Activated CD4-positive, alpha-beta memory T cell treated with anti-CD3 and anti-CD28 coated beads, Interleukin-2, amount 10 ng/mL, durations not matched to agents 7 days and 5 days (primary cell): ENCODE results near the gene ATRN. TPM values are rescaled to one million over a fixed set of nuclear protein-coding genes. Genes with fewer than 3 reads are reported as not detected.
"Not testable (repeated sequence)": the region's sequence is repeated elsewhere in the genome, so short reads cannot be mapped to it uniquely, and the experiment has no call there.

Source experiments
- CTCF ChIA-PET: fragments of 350-600 bp; sonication (Branson Sonifier 250); formaldehyde crosslinking; loops from one replicate; lab custom pipeline; 2021; ENCODE audit warnings: antibody characterized with exemption, inconsistent platforms; lab: Charles Lee
- POLR2A ChIA-PET: fragments of 350-600 bp; sonication (Branson Sonifier 250); formaldehyde crosslinking; loops from one replicate; lab custom pipeline; 2021; ENCODE audit warnings: antibody characterized with exemption; lab: Charles Lee
- DNase-seq: peaks from one replicate; pipeline ENCODE4 v3.0.0-alpha.2; 2020
- H3K27ac Mint-ChIP-seq: one replicate; pipeline ENCODE4 v1.8.0; 2021; ENCODE audit warnings: mild to moderate bottlenecking, mixed read lengths
- H3K27me3 Mint-ChIP-seq: one replicate; pipeline ENCODE4 v1.8.0; 2021; ENCODE audit warnings: mixed read lengths
- H3K36me3 Mint-ChIP-seq: one replicate; pipeline ENCODE4 v1.8.0; 2021; ENCODE audit warnings: low read depth, mixed read lengths
- H3K4me1 Mint-ChIP-seq: one replicate; pipeline ENCODE4 v1.8.0; 2021; ENCODE audit warnings: mixed read lengths
- H3K4me3 Mint-ChIP-seq: one replicate; pipeline ENCODE4 v1.8.0; 2021; ENCODE audit warnings: mild to moderate bottlenecking, mixed read lengths
- H3K9me3 Mint-ChIP-seq: one replicate; pipeline ENCODE4 v1.8.0; 2021; ENCODE audit warnings: mixed read lengths
- total RNA-seq, 2 experiments: library from RNA; stranded (reverse); gene quantifications; one replicate each; pipeline ENCODE4 v1.2.3, GENCODE V29; 2021

The ATRN gene
- total RNA-seq, 2 experiments from 2014 or later, result 7.8 to 8.1 TPM

DNA sequence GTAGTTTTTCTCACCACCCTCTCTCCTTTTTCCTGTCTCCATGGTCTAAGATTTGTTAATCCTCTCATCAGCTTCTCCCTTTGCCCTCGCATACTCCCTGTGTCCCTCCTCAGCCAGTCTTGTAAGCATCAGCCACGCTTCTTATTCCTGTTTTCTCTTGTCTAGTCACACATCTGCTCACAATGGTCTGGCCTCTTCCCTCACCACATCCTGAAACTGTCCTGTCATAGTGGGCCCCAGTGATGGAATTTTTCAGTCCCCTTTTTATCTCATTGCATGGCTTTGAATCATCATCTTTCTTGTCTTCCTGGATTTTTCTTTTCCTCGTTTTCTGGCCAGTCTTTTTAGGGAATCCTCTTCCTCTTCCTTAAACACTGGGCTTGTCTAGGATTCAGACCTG is 135.2 kb downstream of the ATRN start:
- no peak overlapping the region for H3K4me3 Mint-ChIP-seq

GRCh38 chr20:3611901-3612300 is 141.1 kb downstream of the ATRN start:
- CTCF ChIA-PET, result no interaction called here
- H3K4me3 Mint-ChIP-seq, result no peak overlapping the region
- H3K27ac Mint-ChIP-seq, result no peak overlapping the region
- DNase-seq, result no peak
- no peaks in the 10 kb centered on the region for H3K27me3 Mint-ChIP-seq
- no peaks in the 10 kb centered on the region for H3K4me1 Mint-ChIP-seq
- POLR2A ChIA-PET, result no interaction called here
- no peaks in the 10 kb centered on the region for H3K36me3 Mint-ChIP-seq
- no peaks in the 10 kb centered on the region for H3K9me3 Mint-ChIP-seq

More for the DNA sequence above, 135.2 kb downstream of the ATRN start:
- no peak for DNase-seq
- Mint-ChIP-seq H3K9me3 (no peaks in the 10 kb centered on the region), H3K27ac (no peak overlapping the region), H3K36me3 (peaks cover 13% of the 10 kb centered on the region), H3K4me1 (peaks cover 5% of the 10 kb centered on the region), H3K27me3 (no peaks in the 10 kb centered on the region)
- POLR2A ChIA-PET, result no interaction called here
- CTCF ChIA-PET, result no interaction called here

- Mint-ChIP-seq H3K27me3 (no peaks in the 10 kb centered on the region), H3K4me3 (no peak overlapping the region), H3K36me3 (no peaks in the 10 kb centered on the region), H3K4me1 (no peaks in the 10 kb centered on the region), H3K9me3 (no peaks in the 10 kb centered on the region), H3K27ac (no peak overlapping the region)
- ChIA-PET CTCF (interaction anchor here (0.5 kb wide), 1 partner anchor 411 kb away, joined by 3 read pairs; no protein-coding TSS in a partner anchor), POLR2A (no interaction called here)
- no peak for DNase-seq
These were observed 142.2 kb downstream of the ATRN start for GRCh38 chr20:3612795-3613572.

GRCh38 chr20:3613821-3614440 is 143.1 kb downstream of the ATRN start:
- H3K4me1 Mint-ChIP-seq, result no peaks in the 10 kb centered on the region
- H3K27ac Mint-ChIP-seq, result no peak overlapping the region
- DNase-seq, result no peak
- H3K9me3 Mint-ChIP-seq, result no peaks in the 10 kb centered on the region
- ChIA-PET POLR2A (no interaction called here), CTCF (interaction anchor here (1.1 kb wide), 1 partner anchor 50 kb away, joined by 3 read pairs; no protein-coding TSS in a partner anchor)
- H3K27me3 Mint-ChIP-seq, result no peaks in the 10 kb centered on the region
- H3K4me3 Mint-ChIP-seq, result no peak overlapping the region
- no peaks in the 10 kb centered on the region for H3K36me3 Mint-ChIP-seq

DNA sequence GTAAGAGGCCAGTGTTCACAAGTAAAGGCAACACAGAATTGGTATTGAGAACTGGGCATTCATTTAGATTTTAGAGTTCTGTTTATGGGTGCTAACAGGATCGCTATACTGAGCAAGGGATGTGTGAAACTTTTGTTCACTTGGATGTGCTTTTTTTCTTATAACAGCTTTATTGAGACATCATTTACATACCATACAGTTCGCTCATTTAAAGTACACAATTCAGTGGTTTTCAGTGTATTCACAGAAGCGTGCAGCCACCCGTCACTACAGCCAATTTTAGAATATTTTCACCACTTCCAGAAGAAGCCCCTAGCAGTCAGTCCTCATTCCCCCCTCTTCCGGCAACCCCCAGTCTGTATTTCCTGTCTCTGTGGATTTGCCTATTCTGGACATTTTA is 143.6 kb downstream of the ATRN start:
- Mint-ChIP-seq H3K9me3 (no peaks in the 10 kb centered on the region), H3K27me3 (no peaks in the 10 kb centered on the region), H3K27ac (no peak overlapping the region), H3K4me3 (no peak overlapping the region), H3K4me1 (no peaks in the 10 kb centered on the region), H3K36me3 (no peaks in the 10 kb centered on the region)
- POLR2A ChIA-PET, result no interaction called here
- CTCF ChIA-PET, result interaction anchor here (1.1 kb wide), 1 partner anchor 51 kb away, joined by 3 read pairs; no protein-coding TSS in a partner anchor
- DNase-seq, result no peak

- H3K4me3 Mint-ChIP-seq, H3K4me1 Mint-ChIP-seq, H3K27ac Mint-ChIP-seq, DNase-seq, H3K27me3 Mint-ChIP-seq, H3K36me3 Mint-ChIP-seq, POLR2A ChIA-PET, H3K9me3 Mint-ChIP-seq: not testable (repeated sequence)
- CTCF ChIA-PET, result interaction anchor here (0.7 to 1.1 kb wide), 2 partner anchors 52 to 80 kb away, joined by 3 read pairs; no protein-coding TSS in a partner anchor
These were observed 144.5 kb downstream of the ATRN start for GRCh38 chr20:3615171-3615840.

DNA sequence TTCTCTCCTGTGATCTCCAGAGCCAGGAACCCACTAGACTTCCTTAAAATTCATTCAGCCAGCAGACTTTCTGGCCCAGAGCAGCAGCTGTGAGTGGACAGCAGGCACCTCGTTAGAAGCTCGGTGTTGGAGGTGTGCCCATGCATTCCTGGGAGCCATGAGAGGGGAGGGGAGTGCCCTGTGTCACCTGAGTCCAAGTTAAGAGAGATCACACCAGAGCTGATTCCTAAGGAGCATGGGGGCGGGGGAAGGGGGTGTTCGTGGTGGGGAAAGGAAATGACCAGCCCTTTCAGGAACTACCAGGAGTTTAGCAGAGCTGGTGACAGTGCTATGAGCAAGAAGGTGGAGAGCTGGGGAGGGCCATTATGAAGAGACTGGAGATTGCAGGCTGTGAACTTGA is 145.4 kb downstream of the ATRN start:
- Mint-ChIP-seq H3K27ac (no peak overlapping the region), H3K27me3 (no peaks in the 10 kb centered on the region), H3K4me3 (no peak overlapping the region), H3K36me3 (no peaks in the 10 kb centered on the region), H3K4me1 (no peaks in the 10 kb centered on the region), H3K9me3 (no peaks in the 10 kb centered on the region)
- POLR2A ChIA-PET, result no interaction called here
- CTCF ChIA-PET, result no interaction called here
- no peak for DNase-seq

DNA sequence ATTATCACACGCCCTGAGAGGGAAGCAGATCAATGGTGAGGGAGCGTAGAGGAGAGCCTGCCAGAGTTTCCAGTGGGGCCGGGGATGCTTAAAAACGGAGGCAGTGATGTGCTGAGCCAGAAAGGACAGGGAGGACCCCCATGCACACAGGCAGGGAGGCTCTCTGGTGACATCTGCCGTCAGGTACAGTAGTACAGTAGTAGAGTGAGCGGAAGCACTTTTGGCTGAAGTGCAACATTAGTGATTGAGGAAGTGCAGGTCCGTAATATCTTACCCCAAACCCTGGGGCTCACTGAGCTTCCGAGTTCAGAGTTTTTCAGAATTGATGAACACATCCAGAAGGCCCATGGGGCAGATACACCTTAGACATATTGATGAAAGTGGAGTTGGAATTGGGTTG is 150.3 kb downstream of the ATRN start:
- Mint-ChIP-seq H3K27ac (no peak overlapping the region), H3K27me3 (no peaks in the 10 kb centered on the region), H3K4me1 (no peaks in the 10 kb centered on the region), H3K36me3 (no peaks in the 10 kb centered on the region), H3K9me3 (no peaks in the 10 kb centered on the region), H3K4me3 (no peak overlapping the region)
- ChIA-PET POLR2A (no interaction called here), CTCF (no interaction called here)
- DNase-seq, result no peak

- no peaks in the 10 kb centered on the region for H3K36me3 Mint-ChIP-seq
- H3K27ac Mint-ChIP-seq, result no peak overlapping the region
- no peaks in the 10 kb centered on the region for H3K27me3 Mint-ChIP-seq
- no peak overlapping the region for H3K4me3 Mint-ChIP-seq
- no peak for DNase-seq
- H3K4me1 Mint-ChIP-seq, result no peaks in the 10 kb centered on the region
- ChIA-PET POLR2A (no interaction called here), CTCF (no interaction called here)
- H3K9me3 Mint-ChIP-seq, result no peaks in the 10 kb centered on the region
These were observed 151.6 kb downstream of the ATRN start for GRCh38 chr20:3622406-3622805.

GRCh38 chr20:3627476-3627875 is 156.7 kb downstream of the ATRN start:
- Mint-ChIP-seq H3K9me3 (no peaks in the 10 kb centered on the region), H3K4me3 (no peak overlapping the region), H3K27me3 (no peaks in the 10 kb centered on the region), H3K27ac (no peak overlapping the region), H3K36me3 (no peaks in the 10 kb centered on the region), H3K4me1 (no peaks in the 10 kb centered on the region)
- CTCF ChIA-PET, result no interaction called here
- POLR2A ChIA-PET, result no interaction called here
- no peak for DNase-seq

DNA sequence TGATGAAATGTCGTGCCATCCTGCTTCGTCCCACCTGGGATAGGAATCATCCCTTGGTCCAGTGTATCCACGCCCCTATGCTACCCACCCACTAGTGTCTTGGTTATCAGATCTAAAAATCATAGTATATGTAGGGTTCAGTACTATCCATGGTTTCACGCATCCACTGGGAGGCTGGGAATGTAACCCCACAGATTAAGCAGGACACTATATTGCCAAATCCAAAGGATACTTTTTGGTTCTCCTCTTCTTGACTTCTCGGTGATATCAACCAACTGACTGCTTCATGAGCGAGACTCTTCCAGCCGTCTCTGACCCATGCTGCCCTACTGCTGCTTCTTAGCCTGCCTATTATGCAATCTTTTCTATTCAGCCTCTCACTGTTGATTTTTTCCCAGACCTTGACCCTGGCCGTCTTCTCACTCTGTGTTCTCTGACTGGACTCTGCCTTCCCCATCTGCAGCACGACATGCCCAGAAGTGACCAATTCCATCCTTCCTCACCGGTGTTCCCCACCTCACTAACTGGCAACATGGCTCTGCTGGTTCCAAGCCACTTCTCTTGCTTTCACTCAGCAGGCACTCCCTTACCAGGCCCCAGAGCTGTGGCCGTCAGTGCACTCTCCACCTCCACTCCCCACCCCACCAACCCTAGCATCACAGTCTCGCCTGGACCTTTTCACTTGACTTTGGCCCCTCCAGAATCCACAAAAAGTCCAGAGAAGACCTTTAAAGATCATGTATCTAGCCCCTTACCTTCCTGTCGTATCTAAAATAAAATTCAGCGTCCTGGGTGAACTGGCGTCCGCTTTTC is 157.9 kb downstream of the ATRN start:
- H3K4me1 Mint-ChIP-seq, result no peaks in the 10 kb centered on the region
- no peak overlapping the region for H3K27ac Mint-ChIP-seq
- POLR2A ChIA-PET, result no interaction called here
- H3K9me3 Mint-ChIP-seq, result no peaks in the 10 kb centered on the region
- DNase-seq, result no peak
- no peaks in the 10 kb centered on the region for H3K27me3 Mint-ChIP-seq
- CTCF ChIA-PET, result no interaction called here
- no peaks in the 10 kb centered on the region for H3K36me3 Mint-ChIP-seq
- H3K4me3 Mint-ChIP-seq, result no peak overlapping the region

GRCh38 chr20:3629893-3630292 is 159.1 kb downstream of the ATRN start:
- no peak overlapping the region for H3K4me3 Mint-ChIP-seq
- no peak for DNase-seq
- no peaks in the 10 kb centered on the region for H3K9me3 Mint-ChIP-seq
- POLR2A ChIA-PET, result interaction anchor here (1.5 kb wide), 1 partner anchor 13 kb away, joined by 4 read pairs; no protein-coding TSS in a partner anchor
- H3K27me3 Mint-ChIP-seq, result no peaks in the 10 kb centered on the region
- CTCF ChIA-PET, result interaction anchor here (0.9 kb wide), 1 partner anchor 411 kb away, joined by 3 read pairs; no protein-coding TSS in a partner anchor
- H3K36me3 Mint-ChIP-seq, result no peaks in the 10 kb centered on the region
- H3K4me1 Mint-ChIP-seq, result no peaks in the 10 kb centered on the region
- H3K27ac Mint-ChIP-seq, result no peak overlapping the region
